WTC11 (cell line): Measurements from ENCODE around the gene NUAK1.

ENCODE experiments used
- GABPB1 ChIP-seq: sonication (generic); formaldehyde crosslinking; IDR thresholded peaks from 2 replicates; pipeline ENCODE4 v1.8.1; 2023; ENCODE audit warnings: mild to moderate bottlenecking, missing genetic modification reagents
- JUN ChIP-seq: sonication (generic); formaldehyde crosslinking; IDR thresholded peaks from 2 replicates; pipeline ENCODE4 v1.8.0; 2023; ENCODE audit warnings: mild to moderate bottlenecking, missing genetic modification reagents
- TF ChIP-seq, protein P1 (sequence below): sonication (generic); formaldehyde crosslinking; conservative IDR thresholded peaks from 2 replicates; pipeline ENCODE4 v1.8.1; 2023; ENCODE audit warnings: mild to moderate bottlenecking, low read depth, missing genetic modification reagents, moderate library complexity
- TF ChIP-seq, protein P2 (sequence below): sonication (generic); formaldehyde crosslinking; IDR thresholded peaks from 2 replicates; pipeline ENCODE4 v1.8.0; 2022; ENCODE audit warnings: mild to moderate bottlenecking, missing genetic modification reagents
- TF ChIP-seq, protein P3 (sequence below): fragments of 200-600 bp; IDR thresholded peaks from 2 replicates; pipeline ENCODE4 v1.8.0; 2022; ENCODE audit warnings: antibody characterized with exemption
- TF ChIP-seq, protein P4 (sequence below): sonication (generic); formaldehyde crosslinking; IDR thresholded peaks from 2 replicates; pipeline ENCODE4 v1.8.1; 2022; ENCODE audit warnings: low read depth, mild to moderate bottlenecking, moderate library complexity, missing genetic modification reagents, borderline replicate concordance
- TF ChIP-seq, protein P5 (sequence below): sonication (generic); formaldehyde crosslinking; conservative IDR thresholded peaks from 2 replicates; pipeline ENCODE4 v1.8.1; 2022; ENCODE audit warnings: mild to moderate bottlenecking, missing genetic modification reagents

DNA sequence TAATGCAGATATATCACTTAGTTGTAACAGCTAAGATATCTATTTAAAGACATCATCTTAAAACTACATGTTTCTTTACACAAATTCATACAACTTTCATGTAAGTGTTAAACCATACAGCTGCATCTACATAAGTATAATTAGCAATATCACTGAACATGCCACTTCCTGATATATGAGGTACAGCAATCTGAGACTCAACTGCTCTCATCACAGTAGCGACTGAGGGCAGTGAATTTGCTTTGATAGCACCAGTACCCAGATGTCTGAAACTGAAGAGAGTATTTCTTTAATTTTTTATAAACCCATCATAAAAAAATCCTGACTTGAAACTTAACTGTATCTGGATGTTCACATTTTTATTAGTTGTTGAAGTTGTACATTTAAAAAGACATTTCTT is 34.7 kb upstream of the NUAK1 start:
- TF ChIP-seq, protein P1, sequence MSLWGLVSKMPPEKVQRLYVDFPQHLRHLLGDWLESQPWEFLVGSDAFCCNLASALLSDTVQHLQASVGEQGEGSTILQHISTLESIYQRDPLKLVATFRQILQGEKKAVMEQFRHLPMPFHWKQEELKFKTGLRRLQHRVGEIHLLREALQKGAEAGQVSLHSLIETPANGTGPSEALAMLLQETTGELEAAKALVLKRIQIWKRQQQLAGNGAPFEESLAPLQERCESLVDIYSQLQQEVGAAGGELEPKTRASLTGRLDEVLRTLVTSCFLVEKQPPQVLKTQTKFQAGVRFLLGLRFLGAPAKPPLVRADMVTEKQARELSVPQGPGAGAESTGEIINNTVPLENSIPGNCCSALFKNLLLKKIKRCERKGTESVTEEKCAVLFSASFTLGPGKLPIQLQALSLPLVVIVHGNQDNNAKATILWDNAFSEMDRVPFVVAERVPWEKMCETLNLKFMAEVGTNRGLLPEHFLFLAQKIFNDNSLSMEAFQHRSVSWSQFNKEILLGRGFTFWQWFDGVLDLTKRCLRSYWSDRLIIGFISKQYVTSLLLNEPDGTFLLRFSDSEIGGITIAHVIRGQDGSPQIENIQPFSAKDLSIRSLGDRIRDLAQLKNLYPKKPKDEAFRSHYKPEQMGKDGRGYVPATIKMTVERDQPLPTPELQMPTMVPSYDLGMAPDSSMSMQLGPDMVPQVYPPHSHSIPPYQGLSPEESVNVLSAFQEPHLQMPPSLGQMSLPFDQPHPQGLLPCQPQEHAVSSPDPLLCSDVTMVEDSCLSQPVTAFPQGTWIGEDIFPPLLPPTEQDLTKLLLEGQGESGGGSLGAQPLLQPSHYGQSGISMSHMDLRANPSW: no peak
- TF ChIP-seq, protein P2, sequence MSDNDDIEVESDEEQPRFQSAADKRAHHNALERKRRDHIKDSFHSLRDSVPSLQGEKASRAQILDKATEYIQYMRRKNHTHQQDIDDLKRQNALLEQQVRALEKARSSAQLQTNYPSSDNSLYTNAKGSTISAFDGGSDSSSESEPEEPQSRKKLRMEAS (CRISPR knock-in tag): no peak
- no peak for TF ChIP-seq JUN (CRISPR knock-in tag)
- TF ChIP-seq, protein P3, sequence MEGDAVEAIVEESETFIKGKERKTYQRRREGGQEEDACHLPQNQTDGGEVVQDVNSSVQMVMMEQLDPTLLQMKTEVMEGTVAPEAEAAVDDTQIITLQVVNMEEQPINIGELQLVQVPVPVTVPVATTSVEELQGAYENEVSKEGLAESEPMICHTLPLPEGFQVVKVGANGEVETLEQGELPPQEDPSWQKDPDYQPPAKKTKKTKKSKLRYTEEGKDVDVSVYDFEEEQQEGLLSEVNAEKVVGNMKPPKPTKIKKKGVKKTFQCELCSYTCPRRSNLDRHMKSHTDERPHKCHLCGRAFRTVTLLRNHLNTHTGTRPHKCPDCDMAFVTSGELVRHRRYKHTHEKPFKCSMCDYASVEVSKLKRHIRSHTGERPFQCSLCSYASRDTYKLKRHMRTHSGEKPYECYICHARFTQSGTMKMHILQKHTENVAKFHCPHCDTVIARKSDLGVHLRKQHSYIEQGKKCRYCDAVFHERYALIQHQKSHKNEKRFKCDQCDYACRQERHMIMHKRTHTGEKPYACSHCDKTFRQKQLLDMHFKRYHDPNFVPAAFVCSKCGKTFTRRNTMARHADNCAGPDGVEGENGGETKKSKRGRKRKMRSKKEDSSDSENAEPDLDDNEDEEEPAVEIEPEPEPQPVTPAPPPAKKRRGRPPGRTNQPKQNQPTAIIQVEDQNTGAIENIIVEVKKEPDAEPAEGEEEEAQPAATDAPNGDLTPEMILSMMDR: no peak
- TF ChIP-seq GABPB1 (CRISPR knock-in tag): no peak
- TF ChIP-seq, protein P4, sequence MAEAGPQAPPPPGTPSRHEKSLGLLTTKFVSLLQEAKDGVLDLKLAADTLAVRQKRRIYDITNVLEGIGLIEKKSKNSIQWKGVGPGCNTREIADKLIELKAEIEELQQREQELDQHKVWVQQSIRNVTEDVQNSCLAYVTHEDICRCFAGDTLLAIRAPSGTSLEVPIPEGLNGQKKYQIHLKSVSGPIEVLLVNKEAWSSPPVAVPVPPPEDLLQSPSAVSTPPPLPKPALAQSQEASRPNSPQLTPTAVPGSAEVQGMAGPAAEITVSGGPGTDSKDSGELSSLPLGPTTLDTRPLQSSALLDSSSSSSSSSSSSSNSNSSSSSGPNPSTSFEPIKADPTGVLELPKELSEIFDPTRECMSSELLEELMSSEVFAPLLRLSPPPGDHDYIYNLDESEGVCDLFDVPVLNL (CRISPR knock-in tag): no peak
- TF ChIP-seq, protein P5, sequence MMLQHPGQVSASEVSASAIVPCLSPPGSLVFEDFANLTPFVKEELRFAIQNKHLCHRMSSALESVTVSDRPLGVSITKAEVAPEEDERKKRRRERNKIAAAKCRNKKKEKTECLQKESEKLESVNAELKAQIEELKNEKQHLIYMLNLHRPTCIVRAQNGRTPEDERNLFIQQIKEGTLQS: no peak
